HG03103 (cell line): ENCODE results near the gene CD2AP.
A peak's percentile ranks its signal among the peaks of the same experiment; 100 is the strongest.
"Not testable (repeated sequence)": the region's sequence is repeated elsewhere in the genome, so short reads cannot be mapped to it uniquely, and the experiment has no call there.

Experiments used
- ATAC-seq: cut with Tn5 transposase; IDR thresholded peaks from one replicate; pipeline ENCODE4 v1.9.1; 2021; ENCODE audit warnings: low read depth; ENCODE audit not compliant: unreplicated experiment

CD2AP gene

GRCh38 chr6:47477497-47478232, at the start of gene CD2AP:
TSS of gene CD2AP (plus strand) at chr6:47477789. CDS start at chr6:47478245, 456 bp downstream.
- ATAC-seq: peak; percentile 81

- ATAC-seq: no peak
Measured at GRCh38 chr6:47428288-47428687, 49.3 kb upstream of the CD2AP start.

GRCh38 chr6:47428746-47429664, 48.6 kb upstream of the CD2AP start:
- ATAC-seq: no peak

GRCh38 chr6:47434372-47435253, 43.0 kb upstream of the CD2AP start:
- no peak for ATAC-seq

DNA sequence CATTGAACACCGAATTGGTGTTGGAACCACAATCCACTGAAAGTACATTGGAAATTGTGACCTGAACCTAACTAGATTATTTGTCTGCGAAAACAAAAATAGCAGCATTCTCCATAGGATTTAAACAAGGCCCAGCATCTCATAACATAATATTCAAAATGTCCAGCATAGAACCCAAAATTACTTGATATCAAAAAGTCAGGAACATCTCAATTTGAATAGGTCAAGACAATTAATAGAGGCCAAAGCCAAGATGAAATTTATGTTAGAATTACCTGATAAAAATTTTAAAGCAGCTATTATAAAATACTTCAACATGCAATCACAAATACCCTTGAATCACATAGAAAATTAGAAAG, 42.4 kb upstream of the CD2AP start:
- no peak for ATAC-seq

DNA sequence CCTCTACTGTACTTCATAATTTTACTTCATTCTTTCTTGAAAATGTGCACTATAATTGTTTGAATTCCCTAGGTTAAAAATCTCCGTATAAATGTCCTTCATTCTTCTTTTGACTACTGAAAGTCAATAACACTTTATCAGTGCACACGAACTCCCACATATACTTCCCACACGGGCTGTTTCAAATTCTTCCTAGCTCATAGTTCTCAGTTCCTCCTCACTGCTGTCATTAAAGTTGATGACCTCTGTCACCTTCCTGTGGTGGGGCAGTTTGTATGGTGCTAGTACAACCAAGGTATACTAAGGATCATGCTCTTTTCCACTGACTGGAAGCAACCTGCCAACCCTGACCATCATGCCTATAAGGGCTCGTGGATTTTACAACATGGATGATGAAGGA, 40.0 kb upstream of the CD2AP start:
- ATAC-seq: peak; percentile 51

GRCh38 chr6:47438481-47439347, 38.9 kb upstream of the CD2AP start:
- ATAC-seq: peak; percentile 66

DNA sequence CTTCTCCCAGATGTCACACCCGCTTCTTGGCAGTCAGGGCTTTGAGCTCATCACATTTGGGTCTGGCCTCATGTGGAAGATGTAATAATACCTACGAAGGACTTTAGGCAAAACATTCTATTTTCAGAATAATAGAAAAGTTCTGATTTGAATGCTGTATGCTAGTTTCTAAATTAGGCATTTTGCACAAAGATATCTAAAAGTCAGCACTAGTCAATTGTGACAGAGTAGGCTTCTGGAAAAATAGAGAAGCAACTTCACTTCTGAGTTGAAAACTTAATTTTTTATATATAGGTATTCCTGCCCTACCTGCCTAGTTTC, 38.3 kb upstream of the CD2AP start:
- peak; percentile 34 for ATAC-seq

- ATAC-seq: peak; percentile 50
Measured at GRCh38 chr6:47440719-47441118, 36.9 kb upstream of the CD2AP start.

DNA sequence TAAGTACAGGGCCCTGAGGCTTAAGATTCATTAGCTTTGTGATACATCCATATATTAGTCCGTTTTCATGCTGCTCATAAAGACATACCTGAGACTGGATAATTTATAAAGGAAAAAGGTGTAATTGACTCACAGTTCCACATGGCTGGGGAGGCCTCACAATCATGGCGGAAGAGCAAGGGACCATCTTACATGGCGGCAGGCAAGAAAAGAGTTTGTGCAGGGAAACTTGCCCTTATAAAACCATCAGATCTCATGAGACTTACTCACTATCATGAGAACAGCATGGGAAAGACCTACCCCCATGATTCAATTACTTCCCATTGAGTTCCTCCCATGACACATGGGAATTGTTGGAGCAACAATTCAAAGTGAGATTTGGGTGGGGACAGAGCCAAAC, 32.6 kb upstream of the CD2AP start:
- not testable (repeated sequence) for ATAC-seq

DNA sequence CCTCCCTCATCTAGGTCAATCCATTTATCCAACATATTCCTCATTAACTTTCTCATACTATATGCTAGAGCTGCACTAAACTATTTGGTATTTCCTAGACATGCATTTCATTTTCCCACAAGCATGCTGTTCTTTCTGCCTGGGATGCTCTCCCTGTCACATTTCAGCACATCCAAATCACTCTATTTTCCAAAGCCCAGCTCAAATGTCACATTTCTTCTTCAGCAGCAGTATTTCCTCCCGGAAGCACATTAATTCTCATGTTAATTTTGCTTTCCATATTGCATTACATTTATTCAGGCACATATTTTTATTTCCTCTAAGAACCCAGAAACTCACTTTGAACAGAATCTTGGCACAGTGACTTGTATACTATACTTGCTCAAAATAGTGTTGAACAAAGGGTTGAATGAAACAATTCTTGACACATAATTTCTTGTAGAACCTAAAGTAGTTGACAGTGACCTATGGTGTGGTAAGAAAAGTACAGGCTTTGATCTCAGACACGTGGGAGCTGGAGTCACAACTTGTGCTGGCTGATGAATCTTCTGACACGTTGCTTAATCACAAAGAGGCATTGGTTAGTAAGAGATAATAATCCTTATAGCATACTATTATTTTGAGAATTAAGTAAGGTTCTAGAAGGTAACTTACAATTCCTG, 30.8 kb upstream of the CD2AP start:
- no peak for ATAC-seq

DNA sequence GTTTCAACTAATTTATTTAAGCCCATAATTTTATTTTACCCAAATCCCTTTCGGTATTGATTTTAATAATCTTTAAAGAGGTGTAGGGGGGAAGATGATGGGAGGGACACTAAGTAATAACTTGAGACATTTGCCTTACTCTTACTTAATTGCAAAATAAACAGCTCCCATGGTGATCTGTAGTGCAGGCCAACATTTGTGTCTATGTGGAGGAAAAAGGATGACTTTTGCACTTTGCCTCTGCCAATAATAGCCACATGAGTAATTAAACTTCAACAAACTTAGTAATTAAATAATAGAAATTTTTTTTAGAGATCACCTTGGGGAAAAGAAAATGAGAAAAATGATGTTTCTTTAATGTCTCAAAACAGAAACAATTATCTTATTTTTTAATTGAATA, 29.9 kb upstream of the CD2AP start:
- ATAC-seq: no peak

DNA sequence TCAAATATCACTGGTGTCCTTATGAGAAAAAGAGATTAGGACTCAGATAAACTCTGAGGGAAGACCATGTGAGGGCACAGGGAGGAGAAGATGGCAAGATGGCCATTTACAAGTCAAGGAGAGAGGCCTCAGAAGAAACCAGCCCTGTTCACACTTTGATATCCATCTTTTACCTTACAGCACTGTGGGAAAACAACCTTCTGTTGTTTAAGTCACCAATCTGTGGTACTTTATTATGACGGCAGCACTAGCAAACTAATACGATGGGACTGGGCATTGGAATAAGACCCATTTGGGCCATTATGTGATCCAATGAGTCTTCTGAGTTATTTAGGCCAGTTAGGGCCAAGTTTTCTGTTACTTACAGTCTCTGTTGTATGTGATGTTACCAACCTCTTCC, 26.4 kb upstream of the CD2AP start:
- no peak for ATAC-seq

DNA sequence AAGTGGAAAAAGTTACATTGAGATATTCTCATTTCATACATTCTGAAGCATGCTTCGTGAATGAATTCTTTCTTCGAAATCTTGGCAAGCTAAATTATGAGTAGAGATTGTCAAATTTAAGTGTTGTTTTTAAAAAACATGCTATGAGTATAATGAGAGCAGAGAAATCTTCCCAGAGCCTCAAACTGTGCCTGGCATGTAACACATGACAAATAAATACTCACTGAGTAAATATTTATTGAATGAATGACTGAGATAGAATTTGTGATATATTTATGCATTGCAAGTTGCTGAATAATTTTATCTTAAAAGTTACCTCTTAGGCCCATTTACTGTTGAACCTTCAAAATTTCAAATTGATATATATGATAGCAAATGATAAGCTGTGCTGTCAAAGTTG, 24.7 kb upstream of the CD2AP start:
- ATAC-seq: no peak

- ATAC-seq: no peak
Measured at GRCh38 chr6:47453372-47453936, 24.1 kb upstream of the CD2AP start.

DNA sequence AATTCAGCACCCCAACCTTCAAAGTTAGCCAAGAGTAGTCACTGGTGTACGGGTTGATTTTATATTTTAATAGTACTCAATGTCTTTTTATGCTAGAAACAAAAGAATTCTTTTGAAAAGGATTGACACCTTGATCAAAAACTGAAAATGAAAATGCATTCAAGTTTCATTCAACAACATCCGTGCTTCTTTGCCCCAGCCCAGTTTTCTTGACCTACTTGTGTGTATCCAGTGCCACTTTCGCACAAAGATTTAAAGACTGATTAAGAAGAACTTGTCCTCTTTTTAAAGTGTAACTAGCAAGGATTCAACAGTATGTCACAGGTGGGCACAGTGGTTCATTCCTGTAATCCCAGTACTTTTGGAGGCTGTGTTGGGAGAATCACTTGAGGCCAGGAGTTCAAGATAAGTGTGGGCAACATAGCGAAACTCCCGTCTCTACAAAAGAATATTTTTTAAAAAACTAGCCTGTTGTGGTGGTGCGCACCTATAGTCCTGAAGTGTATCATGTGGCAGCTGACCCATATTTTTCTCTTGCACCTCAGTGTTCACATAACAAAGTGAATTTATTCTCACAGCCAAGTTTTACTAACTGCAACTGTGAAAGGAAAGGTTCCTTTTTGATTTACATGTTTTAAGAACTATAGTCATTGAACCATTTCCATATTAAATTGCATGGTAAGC, 22.7 kb upstream of the CD2AP start:
- no peak for ATAC-seq

GRCh38 chr6:47455533-47456209, 21.9 kb upstream of the CD2AP start:
- ATAC-seq: peak; percentile 82

DNA sequence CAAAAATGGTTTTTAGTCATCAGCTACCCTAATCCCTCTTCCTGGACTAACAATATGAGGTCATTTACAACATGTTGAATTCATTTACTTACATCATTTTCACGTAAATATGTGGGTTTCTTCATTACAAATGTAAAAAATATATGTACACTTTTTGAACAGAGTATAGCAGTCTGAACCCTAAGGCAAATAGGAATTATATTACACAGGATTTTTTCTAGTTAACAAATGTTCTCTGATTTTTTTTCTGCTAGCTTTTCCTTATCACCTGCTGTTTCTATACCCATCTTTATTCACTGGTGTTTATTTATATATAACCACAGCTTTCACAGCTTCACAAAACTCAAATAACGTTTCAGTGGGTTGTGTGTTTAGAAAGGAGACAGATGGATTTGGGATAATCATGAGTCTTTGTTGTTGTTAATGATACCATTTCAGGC, 21.0 kb upstream of the CD2AP start:
- ATAC-seq: no peak
